Neural crest cell (in vitro differentiated cells): Measurements from ENCODE around the gene FOXP1. TPM values are rescaled to one million over a fixed set of nuclear protein-coding genes. Genes with fewer than 3 reads are reported as not detected.

Source experiments
- DNase-seq: peaks from one replicate; pipeline ENCODE4 v3.0.0; 2021; ENCODE audit warnings: low read depth, mixed read lengths, low spot score
- H3K27ac Mint-ChIP-seq: one replicate; pipeline ENCODE4 v1.8.0; 2021; ENCODE audit warnings: mild to moderate bottlenecking, mixed read lengths; ENCODE audit not compliant: unreplicated experiment
- H3K27me3 Mint-ChIP-seq: 2 replicates; pipeline ENCODE4 v1.8.0; 2021; ENCODE audit warnings: low read depth, mild to moderate bottlenecking, mixed read lengths
- H3K36me3 Mint-ChIP-seq: 2 replicates; pipeline ENCODE4 v1.8.0; 2021; ENCODE audit warnings: low read depth, mild to moderate bottlenecking, mixed read lengths
- H3K4me1 Mint-ChIP-seq: 2 replicates; pipeline ENCODE4 v1.8.0; 2021; ENCODE audit warnings: mixed read lengths
- H3K4me3 Mint-ChIP-seq: one replicate; pipeline ENCODE4 v1.8.0; 2021; ENCODE audit warnings: mild to moderate bottlenecking, mixed read lengths
- H3K9me3 Mint-ChIP-seq: 2 replicates; pipeline ENCODE4 v1.8.0; 2021; ENCODE audit warnings: mixed read lengths
- CTCF ChIP-seq: fragments of 200-600 bp; sonication (generic); conservative IDR thresholded peaks from 2 replicates; pipeline ENCODE4 v1.5.0; 2021; ENCODE audit warnings: antibody characterized with exemption, mild to moderate bottlenecking
- total RNA-seq: library from RNA; stranded (reverse); gene quantifications from 2 replicates; pipeline ENCODE4 v1.2.1, GENCODE V29; 2021

Gene FOXP1
- total RNA-seq, 1 donor from 2014 or later, result 22.8 TPM

- Mint-ChIP-seq H3K4me3 (no peak overlapping the region), H3K27me3 (no peaks in the 10 kb centered on the region), H3K9me3 (peaks cover 4% of the 10 kb centered on the region), H3K4me1 (no peaks in the 10 kb centered on the region), H3K36me3 (peaks cover 4% of the 10 kb centered on the region), H3K27ac (no peak overlapping the region)
- TF ChIP-seq CTCF, result no peak
- DNase-seq, result no peak
Observed at GRCh38 chr3:71218508-71218907, 365.0 kb downstream of the FOXP1 start.

GRCh38 chr3:71217640-71218222 is 365.8 kb downstream of the FOXP1 start:
- Mint-ChIP-seq H3K4me1 (no peaks in the 10 kb centered on the region), H3K36me3 (peaks cover 2% of the 10 kb centered on the region), H3K27ac (no peak overlapping the region), H3K27me3 (no peaks in the 10 kb centered on the region), H3K4me3 (no peak overlapping the region), H3K9me3 (peaks cover 2% of the 10 kb centered on the region)
- no peak for TF ChIP-seq CTCF
- no peak for DNase-seq

GRCh38 chr3:71215351-71215750 is 368.2 kb downstream of the FOXP1 start:
- Mint-ChIP-seq H3K4me1 (peaks cover under 1% of the 10 kb centered on the region), H3K36me3 (no peaks in the 10 kb centered on the region), H3K4me3 (no peak overlapping the region), H3K27me3 (no peaks in the 10 kb centered on the region), H3K9me3 (no peaks in the 10 kb centered on the region), H3K27ac (no peak overlapping the region)
- DNase-seq, result no peak
- no peak for TF ChIP-seq CTCF

GRCh38 chr3:71214797-71215196 is 368.7 kb downstream of the FOXP1 start:
- H3K27ac Mint-ChIP-seq, result no peak overlapping the region
- DNase-seq, result no peak
- peaks cover 5% of the 10 kb centered on the region for H3K4me1 Mint-ChIP-seq
- H3K4me3 Mint-ChIP-seq, result no peak overlapping the region
- no peaks in the 10 kb centered on the region for H3K27me3 Mint-ChIP-seq
- H3K9me3 Mint-ChIP-seq, result no peaks in the 10 kb centered on the region
- H3K36me3 Mint-ChIP-seq, result no peaks in the 10 kb centered on the region
- no peak for TF ChIP-seq CTCF

- peaks cover 10% of the 10 kb centered on the region for H3K4me1 Mint-ChIP-seq
- no peaks in the 10 kb centered on the region for H3K36me3 Mint-ChIP-seq
Observed at GRCh38 chr3:71214016-71214415, 369.5 kb downstream of the FOXP1 start.

More at GRCh38 chr3:71214016-71214415, 369.5 kb downstream of the FOXP1 start:
- no peak for TF ChIP-seq CTCF
- Mint-ChIP-seq H3K27me3 (no peaks in the 10 kb centered on the region), H3K9me3 (no peaks in the 10 kb centered on the region), H3K27ac (no peak overlapping the region), H3K4me3 (no peak overlapping the region)
- no peak for DNase-seq
